ENCODE results near the gene CDK6.

CDK6 gene

GRCh38 chr7:92714280-92714679 lies 122.1 kb downstream of the CDK6 start:
- Mint-ChIP-seq H3K36me3 (ENCODE audit: low read depth) (no peaks in the 10 kb centered on the region), H3K9me3 (no peaks in the 10 kb centered on the region), H3K4me1 (ENCODE audit: low read depth) (peaks cover 14% of the 10 kb centered on the region), H3K4me3 (no peak overlapping the region), H3K27ac (no peak overlapping the region), H3K27me3 (no peaks in the 10 kb centered on the region)
- intact Hi-C loops (cut with micrococcal nuclease) = no loop called here

- no peak overlapping the region for H3K4me3 Mint-ChIP-seq
- H3K4me1 Mint-ChIP-seq (ENCODE audit: low read depth) = no peaks in the 10 kb centered on the region
- no peak overlapping the region for H3K27ac Mint-ChIP-seq
- intact Hi-C loops (cut with micrococcal nuclease) = no loop called here
- H3K9me3 Mint-ChIP-seq = no peaks in the 10 kb centered on the region
- H3K27me3 Mint-ChIP-seq = no peaks in the 10 kb centered on the region
- no peaks in the 10 kb centered on the region for H3K36me3 Mint-ChIP-seq (ENCODE audit: low read depth)
Observed at GRCh38 chr7:92709912-92710311, 126.5 kb downstream of the CDK6 start.

GRCh38 chr7:92709150-92709549 lies 127.2 kb downstream of the CDK6 start:
- no peak overlapping the region for H3K27ac Mint-ChIP-seq
- intact Hi-C loops (cut with micrococcal nuclease) = no loop called here
- no peaks in the 10 kb centered on the region for H3K4me1 Mint-ChIP-seq (ENCODE audit: low read depth)
- H3K27me3 Mint-ChIP-seq = no peaks in the 10 kb centered on the region
- no peaks in the 10 kb centered on the region for H3K36me3 Mint-ChIP-seq (ENCODE audit: low read depth)
- no peaks in the 10 kb centered on the region for H3K9me3 Mint-ChIP-seq
- H3K4me3 Mint-ChIP-seq = no peak overlapping the region

- H3K27me3 Mint-ChIP-seq = no peaks in the 10 kb centered on the region
- H3K36me3 Mint-ChIP-seq (ENCODE audit: low read depth) = no peaks in the 10 kb centered on the region
- H3K4me3 Mint-ChIP-seq = no peak overlapping the region
- intact Hi-C loops (cut with micrococcal nuclease) = no loop called here
- no peaks in the 10 kb centered on the region for H3K9me3 Mint-ChIP-seq
- H3K4me1 Mint-ChIP-seq (ENCODE audit: low read depth) = no peaks in the 10 kb centered on the region
- H3K27ac Mint-ChIP-seq = no peak overlapping the region
Observed at GRCh38 chr7:92708111-92709042, 128.0 kb downstream of the CDK6 start.

- intact Hi-C loops (cut with micrococcal nuclease) = no loop called here
- Mint-ChIP-seq H3K27me3 (no peaks in the 10 kb centered on the region), H3K4me1 (ENCODE audit: low read depth) (no peaks in the 10 kb centered on the region), H3K4me3 (no peak overlapping the region), H3K9me3 (no peaks in the 10 kb centered on the region), H3K36me3 (ENCODE audit: low read depth) (no peaks in the 10 kb centered on the region), H3K27ac (no peak overlapping the region)
Observed at GRCh38 chr7:92707435-92707834, 128.9 kb downstream of the CDK6 start.

GRCh38 chr7:92706563-92706962 lies 129.8 kb downstream of the CDK6 start:
- Mint-ChIP-seq H3K4me3 (no peak overlapping the region), H3K9me3 (no peaks in the 10 kb centered on the region), H3K27me3 (no peaks in the 10 kb centered on the region), H3K27ac (no peak overlapping the region), H3K4me1 (ENCODE audit: low read depth) (no peaks in the 10 kb centered on the region), H3K36me3 (ENCODE audit: low read depth) (no peaks in the 10 kb centered on the region)
- intact Hi-C loops (cut with micrococcal nuclease) = no loop called here

- Mint-ChIP-seq H3K4me3 (no peak overlapping the region), H3K9me3 (no peaks in the 10 kb centered on the region), H3K27ac (no peak overlapping the region), H3K36me3 (ENCODE audit: low read depth) (no peaks in the 10 kb centered on the region), H3K27me3 (no peaks in the 10 kb centered on the region), H3K4me1 (ENCODE audit: low read depth) (no peaks in the 10 kb centered on the region)
- intact Hi-C loops (cut with micrococcal nuclease) = no loop called here
Observed at GRCh38 chr7:92705831-92706230, 130.5 kb downstream of the CDK6 start.

GRCh38 chr7:92704858-92705257 lies 131.5 kb downstream of the CDK6 start:
- no peaks in the 10 kb centered on the region for H3K9me3 Mint-ChIP-seq
- no peak overlapping the region for H3K27ac Mint-ChIP-seq
- no peak overlapping the region for H3K4me3 Mint-ChIP-seq
- intact Hi-C loops (cut with micrococcal nuclease) = no loop called here
- H3K36me3 Mint-ChIP-seq (ENCODE audit: low read depth) = no peaks in the 10 kb centered on the region
- H3K27me3 Mint-ChIP-seq = no peaks in the 10 kb centered on the region
- no peaks in the 10 kb centered on the region for H3K4me1 Mint-ChIP-seq (ENCODE audit: low read depth)

- Mint-ChIP-seq H3K4me1 (ENCODE audit: low read depth) (no peaks in the 10 kb centered on the region), H3K27ac (no peak overlapping the region), H3K27me3 (no peaks in the 10 kb centered on the region), H3K9me3 (no peaks in the 10 kb centered on the region), H3K4me3 (no peak overlapping the region), H3K36me3 (ENCODE audit: low read depth) (no peaks in the 10 kb centered on the region)
- intact Hi-C loops (cut with micrococcal nuclease) = no loop called here
Observed at GRCh38 chr7:92702535-92702934, 133.8 kb downstream of the CDK6 start.

- H3K9me3 Mint-ChIP-seq = no peaks in the 10 kb centered on the region
- no peaks in the 10 kb centered on the region for H3K36me3 Mint-ChIP-seq (ENCODE audit: low read depth)
- no peaks in the 10 kb centered on the region for H3K27me3 Mint-ChIP-seq
- H3K27ac Mint-ChIP-seq = no peak overlapping the region
- peaks cover 7% of the 10 kb centered on the region for H3K4me1 Mint-ChIP-seq (ENCODE audit: low read depth)
- H3K4me3 Mint-ChIP-seq = no peak overlapping the region
- intact Hi-C loops (cut with micrococcal nuclease) = no loop called here
Observed at GRCh38 chr7:92699966-92700514, 136.3 kb downstream of the CDK6 start.

GRCh38 chr7:92699560-92699959 lies 136.8 kb downstream of the CDK6 start:
- no peak overlapping the region for H3K27ac Mint-ChIP-seq
- H3K9me3 Mint-ChIP-seq = no peaks in the 10 kb centered on the region
- intact Hi-C loops (cut with micrococcal nuclease) = no loop called here
- H3K4me3 Mint-ChIP-seq = no peak overlapping the region
- H3K27me3 Mint-ChIP-seq = no peaks in the 10 kb centered on the region
- H3K4me1 Mint-ChIP-seq (ENCODE audit: low read depth) = peaks cover 7% of the 10 kb centered on the region
- no peaks in the 10 kb centered on the region for H3K36me3 Mint-ChIP-seq (ENCODE audit: low read depth)

- Mint-ChIP-seq H3K4me3 (no peak overlapping the region), H3K27me3 (no peaks in the 10 kb centered on the region), H3K9me3 (no peaks in the 10 kb centered on the region), H3K27ac (no peak overlapping the region), H3K4me1 (ENCODE audit: low read depth) (peaks cover 7% of the 10 kb centered on the region), H3K36me3 (ENCODE audit: low read depth) (no peaks in the 10 kb centered on the region)
- intact Hi-C loops (cut with micrococcal nuclease) = no loop called here
Observed at GRCh38 chr7:92698237-92698841, 138.0 kb downstream of the CDK6 start.

GRCh38 chr7:92697414-92697813 lies 139.0 kb downstream of the CDK6 start:
- intact Hi-C loops (cut with micrococcal nuclease) = no loop called here
- no peaks in the 10 kb centered on the region for H3K9me3 Mint-ChIP-seq
- no peak overlapping the region for H3K4me3 Mint-ChIP-seq
- peaks cover 7% of the 10 kb centered on the region for H3K4me1 Mint-ChIP-seq (ENCODE audit: low read depth)
- no peak overlapping the region for H3K27ac Mint-ChIP-seq
- H3K36me3 Mint-ChIP-seq (ENCODE audit: low read depth) = no peaks in the 10 kb centered on the region
- H3K27me3 Mint-ChIP-seq = no peaks in the 10 kb centered on the region

- intact Hi-C loops (cut with micrococcal nuclease) = no loop called here
- no peak overlapping the region for H3K4me3 Mint-ChIP-seq
- H3K36me3 Mint-ChIP-seq (ENCODE audit: low read depth) = no peaks in the 10 kb centered on the region
- H3K9me3 Mint-ChIP-seq = no peaks in the 10 kb centered on the region
- H3K27ac Mint-ChIP-seq = no peak overlapping the region
- H3K4me1 Mint-ChIP-seq (ENCODE audit: low read depth) = peaks cover 7% of the 10 kb centered on the region
- no peaks in the 10 kb centered on the region for H3K27me3 Mint-ChIP-seq
Observed at GRCh38 chr7:92697012-92697411, 139.4 kb downstream of the CDK6 start.

All from dendritic cell treated with granulocyte-macrophage colony-stimulating factor and Interleukin-4, amounts not matched to agents 40 ng/mL and 50 ng/mL, for 4 days (primary cell).